Fibroblast of lung (primary cell): ENCODE measurements around the gene P2RY8. TPM values are rescaled to one million over a fixed set of nuclear protein-coding genes. Genes with fewer than 3 reads are reported as not detected.
"Not testable (repeated sequence)": the region's sequence is repeated elsewhere in the genome, so short reads cannot be mapped to it uniquely, and the experiment has no call there.

Experiments used
- DNase-seq, 2 donors: peaks; one replicate each; pipeline versions ENCODE4 v3.0.0 to v3.0.0-alpha.2; 2010; ENCODE audit warnings: low read depth in 2 of 2
- H2AFZ ChIP-seq: 2 replicates; pipeline ENCODE4 v1.5.1; 2012; ENCODE audit warnings: low read length, control low read depth, inconsistent platforms
- H3K27ac ChIP-seq: 2 replicates; pipeline ENCODE4 v1.5.1; 2011; ENCODE audit warnings: low read length, control low read depth; ENCODE audit not compliant: insufficient read depth
- H3K27me3 ChIP-seq: 2 replicates; pipeline ENCODE4 v1.5.1; 2011; ENCODE audit warnings: mild to moderate bottlenecking, low read length; ENCODE audit not compliant: control insufficient read depth, insufficient read depth
- H3K36me3 ChIP-seq: 2 replicates; pipeline ENCODE4 v1.5.1; 2011; ENCODE audit warnings: low read length; ENCODE audit not compliant: control insufficient read depth, insufficient read depth
- H3K4me1 ChIP-seq: 2 replicates; pipeline ENCODE4 v1.5.1; 2011; ENCODE audit warnings: low read length; ENCODE audit not compliant: control insufficient read depth, insufficient read depth; ENCODE audit errors: extremely low read depth
- H3K4me2 ChIP-seq: 2 replicates; pipeline ENCODE4 v1.5.1; 2011; ENCODE audit warnings: low read length, control low read depth; ENCODE audit not compliant: insufficient read depth; ENCODE audit errors: extremely low read depth
- H3K4me3 ChIP-seq, 4 experiments: fragments of 200-600 bp in 1 of 4; sonication (generic) in 1 of 4; replicated peaks in 1 of 4; 2 replicates each; pipeline ENCODE4 v1.5.1; 2011 to 2016; ENCODE audit warnings: low read length in 4 of 4, low read depth in 3 of 4, mild to moderate bottlenecking in 3 of 4, control low read depth in 2 of 4, inconsistent platforms in 1 of 4, mixed read lengths in 1 of 4; ENCODE audit not compliant: insufficient read depth in 1 of 4; ENCODE audit errors: control extremely low read depth in 1 of 4
- H3K79me2 ChIP-seq: 2 replicates; pipeline ENCODE4 v1.5.1; 2012; ENCODE audit warnings: mild to moderate bottlenecking, low read length, inconsistent platforms; ENCODE audit not compliant: control insufficient read depth, insufficient read depth
- H3K9ac ChIP-seq: 2 replicates; pipeline ENCODE4 v1.5.1; 2011; ENCODE audit warnings: mild to moderate bottlenecking, low read length, control low read depth; ENCODE audit not compliant: insufficient read depth
- H3K9me3 ChIP-seq: 2 replicates; pipeline ENCODE4 v1.5.1; 2012; ENCODE audit warnings: low read depth, low read length; ENCODE audit not compliant: control insufficient read depth, insufficient read depth
- H4K20me1 ChIP-seq: 2 replicates; pipeline ENCODE4 v1.5.1; 2011; ENCODE audit warnings: low read length; ENCODE audit not compliant: control insufficient read depth, insufficient read depth; ENCODE audit errors: extremely low read depth
- EZH2 ChIP-seq: IDR thresholded peaks from 2 replicates; pipeline ENCODE4 v1.5.1; 2012; ENCODE audit warnings: low read length, control low read depth, mild to moderate bottlenecking; ENCODE audit errors: missing control alignments
- polyA plus RNA-seq, 2 donors: library from polyadenylated mRNA; depleted of rRNA in 1 of 2; stranded (reverse) in 1 of 2; unstranded in 1 of 2; fragments of >200 nt; gene quantifications; 2 replicates each; pipeline ENCODE4 v1.2.1, GENCODE V29; 2011 to 2012; ENCODE audit warnings: missing spikeins in 1 of 2
- total RNA-seq: library from RNA; depleted of rRNA; stranded (reverse); fragments of >200 nt; gene quantifications from 2 replicates; pipeline ENCODE4 v1.2.1, GENCODE V29; 2014
- TF ChIP-seq, protein P1 (sequence below), 2 donors: IDR thresholded peaks in 1 of 2; conservative IDR thresholded peaks in 1 of 2; 1 replicate in 1 of 2; 2 replicates in 1 of 2; pipeline ENCODE4 v1.5.1; 2011 to 2012; ENCODE audit warnings: low read length in 2 of 2, control low read depth in 1 of 2, inconsistent platforms in 1 of 2, low read depth in 1 of 2, mild to moderate bottlenecking in 1 of 2

Gene P2RY8
- total and polyA plus RNA-seq, 2 donors (not counting 1 experiment from before 2014, with no cell fraction given), result not detected

DNA sequence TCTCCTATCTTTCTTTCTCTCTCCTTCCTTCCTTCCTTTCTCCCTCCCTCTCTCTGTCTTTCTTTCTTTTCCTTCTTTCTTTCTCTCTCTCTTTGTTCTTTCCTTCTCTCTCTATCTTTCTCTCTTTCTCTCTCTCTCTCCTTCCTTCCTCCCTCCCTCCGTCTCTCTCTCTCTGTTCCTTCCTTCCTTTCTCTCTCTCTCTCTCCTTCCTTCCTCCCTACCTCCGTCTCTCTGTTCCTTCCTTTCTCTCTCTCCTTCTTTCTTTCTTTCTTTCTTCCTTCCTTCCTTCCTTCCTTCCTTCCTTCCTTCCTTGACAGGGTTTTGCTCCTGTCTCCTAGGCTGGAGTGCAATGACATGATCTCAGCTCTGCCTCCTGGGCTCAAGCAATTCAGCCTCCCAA, 24.2 kb upstream of the P2RY8 start:
- Histone ChIP-seq H2AFZ (no peak overlapping the region), H3K27ac (no peak overlapping the region), H3K4me1 (no peaks in the 10 kb centered on the region), H3K4me3 (no peak overlapping the region), H4K20me1 (no peaks in the 10 kb centered on the region), H3K9me3 (no peaks in the 10 kb centered on the region), H3K27me3 (no peaks in the 10 kb centered on the region), H3K4me2 (no peak overlapping the region), H3K79me2 (no peaks in the 10 kb centered on the region), H3K9ac (no peak overlapping the region), H3K36me3 (no peaks in the 10 kb centered on the region)
- DNase-seq, result no peak
- TF ChIP-seq, protein P1, sequence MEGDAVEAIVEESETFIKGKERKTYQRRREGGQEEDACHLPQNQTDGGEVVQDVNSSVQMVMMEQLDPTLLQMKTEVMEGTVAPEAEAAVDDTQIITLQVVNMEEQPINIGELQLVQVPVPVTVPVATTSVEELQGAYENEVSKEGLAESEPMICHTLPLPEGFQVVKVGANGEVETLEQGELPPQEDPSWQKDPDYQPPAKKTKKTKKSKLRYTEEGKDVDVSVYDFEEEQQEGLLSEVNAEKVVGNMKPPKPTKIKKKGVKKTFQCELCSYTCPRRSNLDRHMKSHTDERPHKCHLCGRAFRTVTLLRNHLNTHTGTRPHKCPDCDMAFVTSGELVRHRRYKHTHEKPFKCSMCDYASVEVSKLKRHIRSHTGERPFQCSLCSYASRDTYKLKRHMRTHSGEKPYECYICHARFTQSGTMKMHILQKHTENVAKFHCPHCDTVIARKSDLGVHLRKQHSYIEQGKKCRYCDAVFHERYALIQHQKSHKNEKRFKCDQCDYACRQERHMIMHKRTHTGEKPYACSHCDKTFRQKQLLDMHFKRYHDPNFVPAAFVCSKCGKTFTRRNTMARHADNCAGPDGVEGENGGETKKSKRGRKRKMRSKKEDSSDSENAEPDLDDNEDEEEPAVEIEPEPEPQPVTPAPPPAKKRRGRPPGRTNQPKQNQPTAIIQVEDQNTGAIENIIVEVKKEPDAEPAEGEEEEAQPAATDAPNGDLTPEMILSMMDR (conservative IDR thresholded peaks at IDR 0.05 in 1 of 2, IDR thresholded peaks at IDR 0.05 in 1 of 2; ENCODE audit: low read depth in 1 of 2, low read length in 2 of 2), result no peak
- no peak for TF ChIP-seq EZH2

DNA sequence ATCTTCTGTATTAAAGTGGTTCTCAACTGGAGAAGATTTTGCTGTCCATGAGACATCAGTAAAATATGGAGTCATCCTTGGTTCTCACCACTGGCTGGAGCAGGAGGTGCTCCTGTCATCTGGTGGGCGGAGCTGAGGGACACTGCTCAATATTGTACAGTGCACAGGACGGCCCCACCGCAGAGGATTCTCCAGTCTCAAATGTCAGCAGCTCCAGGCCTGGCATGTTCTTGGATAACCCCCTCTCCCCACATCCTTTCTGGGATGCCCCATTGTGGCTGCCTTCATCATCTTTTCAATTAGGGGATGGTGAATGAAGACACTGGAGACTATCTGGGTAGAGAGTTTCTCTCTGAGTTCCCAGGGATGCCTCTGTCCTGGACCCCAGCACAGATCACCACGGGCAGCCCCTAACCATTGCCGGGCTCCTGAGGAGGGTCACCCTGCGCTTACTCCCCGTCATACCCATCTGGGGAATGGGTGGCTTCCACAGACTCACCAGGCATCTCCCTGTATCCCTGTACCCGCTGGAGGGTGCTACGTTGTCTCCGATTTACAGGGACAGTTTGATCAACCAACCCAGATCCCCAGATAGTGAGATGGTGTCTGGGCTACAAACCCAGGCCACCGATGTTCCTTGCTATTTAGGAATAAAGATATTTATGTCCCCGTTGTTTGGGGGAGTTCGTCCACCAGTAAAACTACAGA, 21.9 kb upstream of the P2RY8 start:
- no peaks in the 10 kb centered on the region for H3K79me2 ChIP-seq
- H3K36me3 ChIP-seq, result no peaks in the 10 kb centered on the region
- H3K9ac ChIP-seq, result no peak overlapping the region
- no peak overlapping the region for H3K4me3 ChIP-seq
- TF ChIP-seq, protein P1 (conservative IDR thresholded peaks at IDR 0.05 in 1 of 2, IDR thresholded peaks at IDR 0.05 in 1 of 2; ENCODE audit: low read depth in 1 of 2, low read length in 2 of 2), result no peak
- no peak for TF ChIP-seq EZH2
- DNase-seq, result no peak
- no peak overlapping the region for H3K27ac ChIP-seq
- H2AFZ ChIP-seq, result no peak overlapping the region
- H3K4me1 ChIP-seq, result no peaks in the 10 kb centered on the region
- no peaks in the 10 kb centered on the region for H3K9me3 ChIP-seq
- no peaks in the 10 kb centered on the region for H4K20me1 ChIP-seq
- H3K4me2 ChIP-seq, result no peak overlapping the region
- H3K27me3 ChIP-seq, result no peaks in the 10 kb centered on the region

DNA sequence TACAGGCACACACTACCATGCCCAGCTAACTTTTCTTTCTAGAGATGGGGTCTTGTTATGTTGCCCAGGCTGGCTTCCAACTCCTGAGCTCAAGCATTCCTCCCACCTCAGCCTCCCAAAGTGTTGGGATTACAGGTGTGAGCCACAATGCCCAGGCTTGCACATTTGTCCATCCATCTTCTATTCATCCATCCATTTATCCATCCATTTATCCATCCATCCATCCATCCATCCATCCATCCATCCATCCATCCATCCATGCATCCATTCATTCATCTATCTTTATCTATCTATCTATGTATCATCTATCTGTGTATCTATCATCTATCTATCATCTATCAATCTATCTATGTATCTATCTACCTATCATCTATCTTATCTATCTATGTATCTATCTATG, 20.5 kb upstream of the P2RY8 start:
- not testable (repeated sequence) for H3K27ac ChIP-seq, H3K4me1 ChIP-seq, H3K9ac ChIP-seq, H4K20me1 ChIP-seq, DNase-seq, H3K4me3 ChIP-seq, H3K4me2 ChIP-seq, H3K9me3 ChIP-seq, H2AFZ ChIP-seq, H3K36me3 ChIP-seq, H3K79me2 ChIP-seq, H3K27me3 ChIP-seq
